HepG2 (cell line): ENCODE measurements around the gene MARCHF6. TPM values are rescaled to one million over a fixed set of nuclear protein-coding genes. Genes with fewer than 3 reads are reported as not detected.

Experiments used
- ATAC-seq: fragments of 200-7000 bp; cut with Tn5 transposase; 3 replicates; pipeline ENCODE4 v1.9.1; 2020; ENCODE audit warnings: mild to moderate bottlenecking, moderate library complexity
- BruUV-seq: library from RNA; stranded (reverse); fragments of 400-500 nt; replicated peaks from 2 replicates; lab custom pipeline; 2021; lab: Mats Ljungman, UMichigan
- CTCF ChIA-PET: fragments of 300-600 bp; formaldehyde crosslinking; extraction: SDS; loops from one replicate; lab custom pipeline; 2021; ENCODE audit warnings: low total read pairs, inconsistent platforms, low intra/inter-chr PET ratio; lab: Yijun Ruan, JAX
- POLR2A ChIA-PET: fragments of 350-600 bp; sonication (Branson Sonifier 250); formaldehyde crosslinking; loops from one replicate; lab custom pipeline; 2020; ENCODE audit warnings: antibody characterized with exemption, inconsistent platforms; lab: Yijun Ruan, JAX
- DNase-seq: peaks from one replicate; pipeline ENCODE4 v3.0.0-alpha.2; 2015; ENCODE audit warnings: low spot score
- FAIRE-seq: peaks from 3 replicates; lab custom pipeline; 2011; peaks lifted over from hg19 to GRCh38; lab: Jason Lieb, UNC
- H2AFZ ChIP-seq: one replicate; pipeline ENCODE4 v1.6.1; 2011; ENCODE audit warnings: low read length, inconsistent platforms
- H3K27ac ChIP-seq: fragments of 300-600 bp; 3 replicates; pipeline ENCODE4 v1.8.0; 2011; ENCODE audit warnings: mixed run types, mild to moderate bottlenecking, mixed read lengths, low read length, inconsistent platforms; ENCODE audit not compliant: insufficient read depth; ENCODE audit errors: extremely low read length
- H3K27me3 ChIP-seq, 2 experiments: fragments of 200-600 bp in 1 of 2; 2 replicates in 1 of 2; 3 replicates in 1 of 2; pipeline versions ENCODE4 v1.6.0 to v1.8.0; 2011; ENCODE audit warnings: low read length in 2 of 2, mild to moderate bottlenecking in 2 of 2, moderate library complexity in 2 of 2, inconsistent platforms in 1 of 2; ENCODE audit not compliant: insufficient read depth in 2 of 2, control insufficient read depth in 1 of 2
- H3K36me3 ChIP-seq, 2 experiments: fragments of 200-600 bp in 1 of 2; replicated peaks in 1 of 2; 2 replicates in 1 of 2; 3 replicates in 1 of 2; pipeline versions ENCODE4 v1.5.1 to v1.8.0; 2011; ENCODE audit warnings: low read length in 2 of 2, inconsistent platforms in 1 of 2; ENCODE audit not compliant: insufficient read depth in 2 of 2, control insufficient read depth in 1 of 2
- H3K4me1 ChIP-seq: 2 replicates; pipeline ENCODE4 v1.5.1; 2012; ENCODE audit warnings: low read length, inconsistent platforms; ENCODE audit not compliant: insufficient read depth
- H3K4me2 ChIP-seq: 2 replicates; pipeline ENCODE4 v1.6.0; 2011; ENCODE audit warnings: low read depth, low read length, inconsistent platforms
- H3K4me3 ChIP-seq, 3 experiments: fragments of 200-600 bp in 1 of 3; sonication (generic), shearing (Covaris generic) in 1 of 3; replicated peaks in 1 of 3; 2 replicates each; pipeline ENCODE4 v1.5.1; 2011 to 2016; ENCODE audit warnings: low read length in 3 of 3, inconsistent platforms in 2 of 3, low read depth in 2 of 3, mild to moderate bottlenecking in 2 of 3, control low read depth in 1 of 3, mixed read lengths in 1 of 3; ENCODE audit not compliant: insufficient read depth in 1 of 3
- H3K79me2 ChIP-seq: one replicate; pipeline ENCODE4 v1.6.1; 2011; ENCODE audit warnings: low read length, inconsistent platforms; ENCODE audit not compliant: insufficient read depth
- H3K9ac ChIP-seq: 2 replicates; pipeline ENCODE4 v1.6.0; 2011; ENCODE audit warnings: mild to moderate bottlenecking, low read depth, low read length, inconsistent platforms; ENCODE audit not compliant: insufficient read depth
- H3K9me3 ChIP-seq: 2 replicates; pipeline ENCODE4 v1.5.1; 2012; ENCODE audit warnings: mild to moderate bottlenecking, low read length
- H4K20me1 ChIP-seq: 2 replicates; pipeline ENCODE4 v1.6.0; 2011; ENCODE audit warnings: inconsistent platforms, mild to moderate bottlenecking, low read length, moderate library complexity; ENCODE audit not compliant: insufficient read depth
- BRF2 ChIP-seq: sonication (generic); formaldehyde crosslinking; IDR thresholded peaks from 2 replicates; pipeline ENCODE4 v1.8.1; 2022; ENCODE audit warnings: mild to moderate bottlenecking, missing genetic modification reagents
- GABPB1 ChIP-seq: IDR thresholded peaks from 2 replicates; pipeline ENCODE4 v1.6.1; 2016; ENCODE audit warnings: mild to moderate bottlenecking, missing genetic modification reagents, moderate library complexity, missing compliant biosample characterization
- GTF3A ChIP-seq: sonication (generic); formaldehyde crosslinking; conservative IDR thresholded peaks from 2 replicates; pipeline ENCODE4 v1.4.0; 2020; ENCODE audit warnings: mild to moderate bottlenecking, missing genetic modification reagents
- IKZF5 ChIP-seq: IDR thresholded peaks from 2 replicates; pipeline ENCODE4 v1.6.1; 2018; ENCODE audit warnings: missing genetic modification reagents, mild to moderate bottlenecking, missing compliant biosample characterization
- JDP2 ChIP-seq: sonication (generic); formaldehyde crosslinking; IDR thresholded peaks from 2 replicates; pipeline ENCODE4 v1.8.1; 2022; ENCODE audit warnings: missing genetic modification reagents, borderline replicate concordance
- MED1 ChIP-seq: sonication (generic); formaldehyde crosslinking; IDR thresholded peaks from 2 replicates; pipeline ENCODE4 v1.4.0; 2020; ENCODE audit warnings: missing genetic modification reagents
- PLSCR1 ChIP-seq: sonication (generic); formaldehyde crosslinking; IDR thresholded peaks from 2 replicates; pipeline ENCODE4 v1.5.0; 2020; ENCODE audit warnings: missing genetic modification reagents, mild to moderate bottlenecking, borderline replicate concordance
- SP2 ChIP-seq: sonication (generic); formaldehyde crosslinking; IDR thresholded peaks from 2 replicates; pipeline ENCODE4 v1.5.1; 2020; ENCODE audit warnings: mild to moderate bottlenecking, missing genetic modification reagents
- SRSF9 ChIP-seq: fragments of 200-400 bp; formaldehyde crosslinking; IDR thresholded peaks from 2 replicates; pipeline ENCODE4 v1.6.1; 2018; ENCODE audit warnings: borderline replicate concordance, mild to moderate bottlenecking, low read depth, low read length; ENCODE audit not compliant: insufficient read depth, poor library complexity, severe bottlenecking
- ZFP1 ChIP-seq: IDR thresholded peaks from 2 replicates; pipeline ENCODE4 v1.6.1; 2016
- ZNF12 ChIP-seq: sonication (generic); formaldehyde crosslinking; IDR thresholded peaks from 2 replicates; pipeline ENCODE4 v1.5.0; 2020; ENCODE audit warnings: missing genetic modification reagents
- ZNF274 ChIP-seq: sonication (generic); formaldehyde crosslinking; IDR thresholded peaks from 2 replicates; pipeline ENCODE4 v1.5.1; 2020; ENCODE audit warnings: mild to moderate bottlenecking, missing genetic modification reagents
- ZNF33B ChIP-seq: sonication (generic); formaldehyde crosslinking; IDR thresholded peaks from 2 replicates; pipeline ENCODE4 v1.5.1; 2020; ENCODE audit warnings: mild to moderate bottlenecking, missing genetic modification reagents
- WGBS: methylation state at CpG from one replicate; pipeline ENCODE4 v1.1.6; 2017; ENCODE audit warnings: low lambda C conversion rate; 5-methylcytosine and 5-hydroxymethylcytosine counted together
- in situ Hi-C: cut with HindIII; loops from 2 replicates; pipeline ENCODE4 v1.10.0; 2017; ENCODE audit warnings: low pct_unique_long_range_greater_than_20kb; ENCODE audit not compliant: extremely low pct_ligation_motif_present
- intact Hi-C: fragments of 100-400 bp; cut with micrococcal nuclease; formaldehyde crosslinking; loops from one replicate; pipeline ENCODE4 v1.10.0; 2022; ENCODE audit not compliant: unreplicated experiment
- polyA plus RNA-seq, 8 experiments: library from polyadenylated mRNA; depleted of rRNA in 3 of 8; stranded (reverse) in 7 of 8; unstranded in 1 of 8; fragments of >200 nt; fragmentation: Illumina TruSeq in 4 of 8; extraction: Trizol in 4 of 8; gene quantifications; 2 replicates each; pipeline versions ENCODE4 v1.2.1 to v1.2.3, GENCODE V29; 2011 to 2016; ENCODE audit warnings: low read depth in 4 of 8, missing spikeins in 1 of 8, mixed read lengths in 1 of 8; ENCODE audit not compliant: insufficient read depth in 1 of 8
- total RNA-seq, 5 experiments: library from RNA; depleted of rRNA; stranded (reverse); fragments of >200 nt; fragmentation: Illumina TruSeq; extraction: Trizol; gene quantifications; 2 replicates each; pipeline ENCODE4 v1.2.3, GENCODE V29; 2016; ENCODE audit warnings: low read depth in 1 of 5
- TF ChIP-seq, protein P1 (sequence below): sonication (generic); formaldehyde crosslinking; IDR thresholded peaks from 2 replicates; pipeline ENCODE4 v1.5.0; 2020; ENCODE audit warnings: missing genetic modification reagents
- TF ChIP-seq, protein P2 (sequence below): sonication (generic); formaldehyde crosslinking; IDR thresholded peaks from 2 replicates; pipeline ENCODE4 v1.4.0; 2020; ENCODE audit warnings: missing genetic modification reagents

Gene MARCHF6
- total and polyA plus RNA-seq, 2 of the 13 experiments (the other 11 are each of a cell fraction or from before 2014, with no cell fraction given): 48.6 to 107 TPM

- Histone ChIP-seq H4K20me1 (no peaks in the 10 kb centered on the region), H3K4me3 (peak overlapping the region in 2 of 3 experiments; percentile 33 to 36; a peak in 3 of 6 replicates), H3K27me3 (peaks cover 2 to 3% of the 10 kb centered on the region in 2 experiments; a peak in 1 of 5 replicates), H2AFZ (no peak overlapping the region), H3K4me1 (peaks cover 9% of the 10 kb centered on the region), H3K36me3 (no peaks in the 10 kb centered on the region), H3K79me2 (no peaks in the 10 kb centered on the region), H3K9ac (no peak overlapping the region), H3K9me3 (no peaks in the 10 kb centered on the region), H3K4me2 (peak overlapping the region; percentile 35), H3K27ac (no peak overlapping the region)
- intact Hi-C loops: no loop called here
- ATAC-seq (peak; percentile 55), DNase-seq (no peak), FAIRE-seq (no peak)
- BruUV-seq: no TSS peak
- POLR2A ChIA-PET: interaction anchor here (0.6 kb wide), 1 partner anchor 30 kb away, joined by 3 read pairs; no protein-coding TSS in a partner anchor
- CTCF ChIA-PET: no interaction called here
- in situ Hi-C loops: no loop called here
- 53% methylated on average over 11 of the region's 15 CpGs for WGBS
- TF ChIP-seq SP2 (CRISPR knock-in tag) (peak; percentile 73), ZNF33B (CRISPR knock-in tag) (no peak), ZNF12 (CRISPR knock-in tag) (no peak), PLSCR1 (CRISPR knock-in tag) (no peak), IKZF5 (no peak), GTF3A (CRISPR knock-in tag) (no peak), ZNF274 (CRISPR knock-in tag) (no peak), JDP2 (CRISPR knock-in tag) (no peak), SRSF9 (no peak), ZFP1 (CRISPR knock-in tag) (no peak), BRF2 (CRISPR knock-in tag) (no peak), MED1 (no peak), GABPB1 (peak; percentile 68)
- TF ChIP-seq, protein P1, sequence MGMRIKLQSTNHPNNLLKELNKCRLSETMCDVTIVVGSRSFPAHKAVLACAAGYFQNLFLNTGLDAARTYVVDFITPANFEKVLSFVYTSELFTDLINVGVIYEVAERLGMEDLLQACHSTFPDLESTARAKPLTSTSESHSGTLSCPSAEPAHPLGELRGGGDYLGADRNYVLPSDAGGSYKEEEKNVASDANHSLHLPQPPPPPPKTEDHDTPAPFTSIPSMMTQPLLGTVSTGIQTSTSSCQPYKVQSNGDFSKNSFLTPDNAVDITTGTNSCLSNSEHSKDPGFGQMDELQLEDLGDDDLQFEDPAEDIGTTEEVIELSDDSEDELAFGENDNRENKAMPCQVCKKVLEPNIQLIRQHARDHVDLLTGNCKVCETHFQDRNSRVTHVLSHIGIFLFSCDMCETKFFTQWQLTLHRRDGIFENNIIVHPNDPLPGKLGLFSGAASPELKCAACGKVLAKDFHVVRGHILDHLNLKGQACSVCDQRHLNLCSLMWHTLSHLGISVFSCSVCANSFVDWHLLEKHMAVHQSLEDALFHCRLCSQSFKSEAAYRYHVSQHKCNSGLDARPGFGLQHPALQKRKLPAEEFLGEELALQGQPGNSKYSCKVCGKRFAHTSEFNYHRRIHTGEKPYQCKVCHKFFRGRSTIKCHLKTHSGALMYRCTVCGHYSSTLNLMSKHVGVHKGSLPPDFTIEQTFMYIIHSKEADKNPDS (CRISPR knock-in tag): no peak
- TF ChIP-seq, protein P2, sequence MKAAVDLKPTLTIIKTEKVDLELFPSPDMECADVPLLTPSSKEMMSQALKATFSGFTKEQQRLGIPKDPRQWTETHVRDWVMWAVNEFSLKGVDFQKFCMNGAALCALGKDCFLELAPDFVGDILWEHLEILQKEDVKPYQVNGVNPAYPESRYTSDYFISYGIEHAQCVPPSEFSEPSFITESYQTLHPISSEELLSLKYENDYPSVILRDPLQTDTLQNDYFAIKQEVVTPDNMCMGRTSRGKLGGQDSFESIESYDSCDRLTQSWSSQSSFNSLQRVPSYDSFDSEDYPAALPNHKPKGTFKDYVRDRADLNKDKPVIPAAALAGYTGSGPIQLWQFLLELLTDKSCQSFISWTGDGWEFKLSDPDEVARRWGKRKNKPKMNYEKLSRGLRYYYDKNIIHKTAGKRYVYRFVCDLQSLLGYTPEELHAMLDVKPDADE (CRISPR knock-in tag): no peak
Measured at GRCh38 chr5:10315824-10316509, 37.5 kb upstream of the MARCHF6 start.
